Measurements from ENCODE around the gene MMP15. TPM values are rescaled to one million over a fixed set of nuclear protein-coding genes. Genes with fewer than 3 reads are reported as not detected.

The MMP15 gene
- total RNA-seq, 1 experiment from 2014 or later = 27.0 TPM

- H3K36me3 Mint-ChIP-seq (ENCODE audit: insufficient read depth, unreplicated experiment) = no peaks in the 10 kb centered on the region
- no peak for DNase-seq
- Histone ChIP-seq H3K4me3 (ENCODE audit: low read depth, low read length) (no peak overlapping the region), H3K36me3 (ENCODE audit: control insufficient read depth, insufficient read depth, low read length) (peaks cover 3% of the 10 kb centered on the region; the same call in 1 of the 2 replicates), H3K27me3 (replicated peaks; ENCODE audit: control insufficient read depth, insufficient read depth, low read length) (no peaks in the 10 kb centered on the region), H3K4me1 (peaks cover 14% of the 10 kb centered on the region; the same call in 1 of the 2 replicates), H3K9me3 (no peaks in the 10 kb centered on the region)
- CTCF ChIA-PET = no interaction called here
- POLR2A ChIA-PET = no interaction called here
- no peaks in the 10 kb centered on the region for H3K27me3 Mint-ChIP-seq (ENCODE audit: insufficient read depth, unreplicated experiment)
- no TSS peak for BruUV-seq (replicated peaks)
- no peaks in the 10 kb centered on the region for H3K9me3 Mint-ChIP-seq (ENCODE audit: unreplicated experiment)
- TF ChIP-seq CTCF (IDR thresholded peaks at IDR 0.05; ENCODE audit: insufficient read depth in 1 of 2, low read depth in 1 of 2, low read length in 1 of 2, severe bottlenecking in 1 of 2, unreplicated experiment in 1 of 2) = no peak
- H3K4me3 Mint-ChIP-seq (ENCODE audit: unreplicated experiment) = no peak overlapping the region
- H3K27ac Mint-ChIP-seq (ENCODE audit: unreplicated experiment) = no peak overlapping the region
- peaks cover 2% of the 10 kb centered on the region for H3K4me1 Mint-ChIP-seq (ENCODE audit: low read depth, unreplicated experiment)
- intact Hi-C loops (cut with micrococcal nuclease; ENCODE audit: unreplicated experiment) = no loop called here
Observed at GRCh38 chr16:58045096-58045495, 19.5 kb downstream of the MMP15 start.

GRCh38 chr16:58046054-58046881, 20.7 kb downstream of the MMP15 start:
- DNase-seq = no peak
- no peak for TF ChIP-seq CTCF (IDR thresholded peaks at IDR 0.05; ENCODE audit: insufficient read depth in 1 of 2, low read depth in 1 of 2, low read length in 1 of 2, severe bottlenecking in 1 of 2, unreplicated experiment in 1 of 2)
- no peaks in the 10 kb centered on the region for H3K9me3 Mint-ChIP-seq (ENCODE audit: unreplicated experiment)
- Histone ChIP-seq H3K4me1 (peaks cover 14% of the 10 kb centered on the region; the same call in 1 of the 2 replicates), H3K36me3 (ENCODE audit: control insufficient read depth, insufficient read depth, low read length) (peaks cover 1% of the 10 kb centered on the region; the same call in 1 of the 2 replicates), H3K27me3 (replicated peaks; ENCODE audit: control insufficient read depth, insufficient read depth, low read length) (no peaks in the 10 kb centered on the region), H3K4me3 (ENCODE audit: low read depth, low read length) (no peak overlapping the region), H3K9me3 (no peaks in the 10 kb centered on the region)
- H3K4me1 Mint-ChIP-seq (ENCODE audit: low read depth, unreplicated experiment) = peaks cover 5% of the 10 kb centered on the region
- no peak overlapping the region for H3K27ac Mint-ChIP-seq (ENCODE audit: unreplicated experiment)
- intact Hi-C loops (cut with micrococcal nuclease; ENCODE audit: unreplicated experiment) = no loop called here
- BruUV-seq (replicated peaks) = TSS peak; percentile 39
- H3K36me3 Mint-ChIP-seq (ENCODE audit: insufficient read depth, unreplicated experiment) = no peaks in the 10 kb centered on the region
- ChIA-PET POLR2A (no interaction called here), CTCF (interaction anchor here (0.6 kb wide), 1 partner anchor 45 kb away, joined by 3 read pairs; the partner anchor contains the start of gene USB1)
- H3K4me3 Mint-ChIP-seq (ENCODE audit: unreplicated experiment) = no peak overlapping the region
- H3K27me3 Mint-ChIP-seq (ENCODE audit: insufficient read depth, unreplicated experiment) = no peaks in the 10 kb centered on the region

- TF ChIP-seq CTCF (IDR thresholded peaks at IDR 0.05; ENCODE audit: insufficient read depth in 1 of 2, low read depth in 1 of 2, low read length in 1 of 2, severe bottlenecking in 1 of 2, unreplicated experiment in 1 of 2) = no peak
- Histone ChIP-seq H3K9me3 (no peaks in the 10 kb centered on the region), H3K4me1 (peaks cover 14% of the 10 kb centered on the region; the same call in 1 of the 2 replicates), H3K36me3 (ENCODE audit: control insufficient read depth, insufficient read depth, low read length) (peaks cover 1% of the 10 kb centered on the region; the same call in 1 of the 2 replicates), H3K27me3 (replicated peaks; ENCODE audit: control insufficient read depth, insufficient read depth, low read length) (no peaks in the 10 kb centered on the region), H3K4me3 (ENCODE audit: low read depth, low read length) (no peak overlapping the region)
- H3K4me1 Mint-ChIP-seq (ENCODE audit: low read depth, unreplicated experiment) = peaks cover 5% of the 10 kb centered on the region
- CTCF ChIA-PET = no interaction called here
- no peaks in the 10 kb centered on the region for H3K9me3 Mint-ChIP-seq (ENCODE audit: unreplicated experiment)
- no peak for DNase-seq
- POLR2A ChIA-PET = interaction anchor here (1.6 kb wide), 1 partner anchor 82 kb away, joined by 4 read pairs; the partner anchor contains the start of gene CFAP20
- no peaks in the 10 kb centered on the region for H3K36me3 Mint-ChIP-seq (ENCODE audit: insufficient read depth, unreplicated experiment)
- BruUV-seq (replicated peaks) = no TSS peak
- no peak overlapping the region for H3K27ac Mint-ChIP-seq (ENCODE audit: unreplicated experiment)
- no peaks in the 10 kb centered on the region for H3K27me3 Mint-ChIP-seq (ENCODE audit: insufficient read depth, unreplicated experiment)
- H3K4me3 Mint-ChIP-seq (ENCODE audit: unreplicated experiment) = no peak overlapping the region
- intact Hi-C loops (cut with micrococcal nuclease; ENCODE audit: unreplicated experiment) = no loop called here
Observed at GRCh38 chr16:58046936-58047335, 21.4 kb downstream of the MMP15 start.

All from Caco-2 (cell line).